ENCODE data around the gene OR2T27. TPM values are rescaled to one million over a fixed set of nuclear protein-coding genes. Genes with fewer than 3 reads are reported as not detected.

OR2T27 gene
- total RNA-seq, 1 experiment from 2014 or later = not detected

GRCh38 chr1:248627971-248628844, 27.1 kb downstream of the OR2T27 start:
- Mint-ChIP-seq H3K27ac (no peak overlapping the region), H3K27me3 (ENCODE audit: low read depth) (peaks cover 13% of the 10 kb centered on the region), H3K9me3 (peaks cover 1% of the 10 kb centered on the region), H3K36me3 (peaks cover 43% of the 10 kb centered on the region), H3K4me1 (no peaks in the 10 kb centered on the region), H3K4me3 (no peak overlapping the region)
- no peak for TF ChIP-seq GRHL2 (CRISPR knock-in tag; IDR thresholded peaks at IDR 0.05; ENCODE audit: insufficient replicate concordance, severe bottlenecking)
- no peak for TF ChIP-seq GABPB1 (CRISPR knock-in tag; IDR thresholded peaks at IDR 0.05)
- TF ChIP-seq ESRRA (CRISPR knock-in tag; IDR thresholded peaks at IDR 0.05; ENCODE audit: borderline replicate concordance) = no peak
- TF ChIP-seq RELA (CRISPR knock-in tag; IDR thresholded peaks at IDR 0.05; ENCODE audit: borderline replicate concordance) = no peak
- no peak for TF ChIP-seq ZMAT4 (CRISPR knock-in tag; IDR thresholded peaks at IDR 0.05)
- TF ChIP-seq ZNF317 (CRISPR knock-in tag; IDR thresholded peaks at IDR 0.05; ENCODE audit: borderline replicate concordance, low read depth) = no peak
- TF ChIP-seq PRRX2 (CRISPR knock-in tag; IDR thresholded peaks at IDR 0.05) = no peak
- TF ChIP-seq, protein P1, sequence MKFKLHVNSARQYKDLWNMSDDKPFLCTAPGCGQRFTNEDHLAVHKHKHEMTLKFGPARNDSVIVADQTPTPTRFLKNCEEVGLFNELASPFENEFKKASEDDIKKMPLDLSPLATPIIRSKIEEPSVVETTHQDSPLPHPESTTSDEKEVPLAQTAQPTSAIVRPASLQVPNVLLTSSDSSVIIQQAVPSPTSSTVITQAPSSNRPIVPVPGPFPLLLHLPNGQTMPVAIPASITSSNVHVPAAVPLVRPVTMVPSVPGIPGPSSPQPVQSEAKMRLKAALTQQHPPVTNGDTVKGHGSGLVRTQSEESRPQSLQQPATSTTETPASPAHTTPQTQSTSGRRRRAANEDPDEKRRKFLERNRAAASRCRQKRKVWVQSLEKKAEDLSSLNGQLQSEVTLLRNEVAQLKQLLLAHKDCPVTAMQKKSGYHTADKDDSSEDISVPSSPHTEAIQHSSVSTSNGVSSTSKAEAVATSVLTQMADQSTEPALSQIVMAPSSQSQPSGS (CRISPR knock-in tag; IDR thresholded peaks at IDR 0.05; ENCODE audit: borderline replicate concordance, low read depth) = no peak
- TF ChIP-seq NFATC4 (CRISPR knock-in tag; IDR thresholded peaks at IDR 0.05) = no peak
- no peak for TF ChIP-seq ZNF416 (CRISPR knock-in tag; IDR thresholded peaks at IDR 0.05)
- no peak for TF ChIP-seq ZNF281 (CRISPR knock-in tag; IDR thresholded peaks at IDR 0.05)
- no peak for TF ChIP-seq ZNF121 (CRISPR knock-in tag; IDR thresholded peaks at IDR 0.05)
- no peak for TF ChIP-seq CBFB (CRISPR knock-in tag; IDR thresholded peaks at IDR 0.05; ENCODE audit: low read depth)
- no peak for DNase-seq (ENCODE audit: low spot score)
- ChIA-PET POLR2A (no interaction called here), CTCF (no interaction called here)
- ATAC-seq = no peak

DNA sequence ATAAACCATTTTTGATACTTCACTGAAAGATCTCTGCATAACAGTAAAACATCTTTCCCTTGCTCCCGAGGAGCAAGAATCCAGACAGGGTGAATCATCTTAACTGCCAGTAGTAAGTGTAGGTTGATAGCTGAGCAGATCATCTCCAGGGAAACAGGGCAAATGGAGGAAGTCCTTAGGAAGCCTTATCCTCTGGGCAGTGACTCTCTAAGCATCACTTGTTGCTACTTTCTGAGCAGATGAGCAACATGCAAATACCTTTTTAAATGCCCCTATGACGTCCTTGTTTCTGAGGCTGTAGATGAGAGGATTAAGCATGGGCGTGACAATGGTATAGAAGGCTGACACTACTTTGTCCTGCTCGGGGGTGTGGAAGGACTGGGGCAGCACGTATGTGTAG, 29.4 kb downstream of the OR2T27 start:
- no peak for DNase-seq (ENCODE audit: low spot score)
- peaks cover 37% of the 10 kb centered on the region for H3K36me3 Mint-ChIP-seq
- ChIA-PET POLR2A (no interaction called here), CTCF (no interaction called here)
- no peak for ATAC-seq
- peaks cover 11% of the 10 kb centered on the region for H3K9me3 Mint-ChIP-seq
- no peaks in the 10 kb centered on the region for H3K4me1 Mint-ChIP-seq
- H3K27ac Mint-ChIP-seq = no peak overlapping the region
- H3K4me3 Mint-ChIP-seq = no peak overlapping the region
- H3K27me3 Mint-ChIP-seq (ENCODE audit: low read depth) = peaks cover 13% of the 10 kb centered on the region
- no peak for TF ChIP-seq ESRRA (CRISPR knock-in tag; IDR thresholded peaks at IDR 0.05; ENCODE audit: borderline replicate concordance)
- TF ChIP-seq NR3C1 (CRISPR knock-in tag; conservative IDR thresholded peaks at IDR 0.05; ENCODE audit: low read depth) = no peak
- no peak for TF ChIP-seq TEAD1 (CRISPR knock-in tag; IDR thresholded peaks at IDR 0.05)
- no peak for TF ChIP-seq ZNF416 (CRISPR knock-in tag; IDR thresholded peaks at IDR 0.05)
- TF ChIP-seq KAT7 (CRISPR knock-in tag; IDR thresholded peaks at IDR 0.05; ENCODE audit: borderline replicate concordance) = no peak
- TF ChIP-seq ZNF219 (CRISPR knock-in tag; IDR thresholded peaks at IDR 0.05; ENCODE audit: borderline replicate concordance) = no peak
- TF ChIP-seq ZNF512 (CRISPR knock-in tag; IDR thresholded peaks at IDR 0.05; ENCODE audit: borderline replicate concordance) = no peak
- no peak for TF ChIP-seq NFATC4 (CRISPR knock-in tag; IDR thresholded peaks at IDR 0.05)
- TF ChIP-seq, protein P2, sequence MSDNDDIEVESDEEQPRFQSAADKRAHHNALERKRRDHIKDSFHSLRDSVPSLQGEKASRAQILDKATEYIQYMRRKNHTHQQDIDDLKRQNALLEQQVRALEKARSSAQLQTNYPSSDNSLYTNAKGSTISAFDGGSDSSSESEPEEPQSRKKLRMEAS (CRISPR knock-in tag; IDR thresholded peaks at IDR 0.05) = no peak
- no peak for TF ChIP-seq TEAD4 (CRISPR knock-in tag; IDR thresholded peaks at IDR 0.05)
- TF ChIP-seq AR (CRISPR knock-in tag; IDR thresholded peaks at IDR 0.05) = no peak
- no peak for TF ChIP-seq SP1 (CRISPR knock-in tag; conservative IDR thresholded peaks at IDR 0.05)
- TF ChIP-seq IRF1 (CRISPR knock-in tag; IDR thresholded peaks at IDR 0.05) = no peak
- TF ChIP-seq CBFB (CRISPR knock-in tag; IDR thresholded peaks at IDR 0.05; ENCODE audit: low read depth) = no peak

Measured in WTC11 (cell line).